HG03565 (cell line): Measurements from ENCODE around the gene FAAH.

Source experiments
- ATAC-seq: cut with Tn5 transposase; IDR thresholded peaks from one replicate; pipeline ENCODE4 v1.9.1; 2021; ENCODE audit warnings: mild to moderate bottlenecking, moderate library complexity; ENCODE audit not compliant: unreplicated experiment

The FAAH gene

GRCh38 chr1:46449223-46450159, 55.4 kb downstream of the FAAH start:
- no peak for ATAC-seq

GRCh38 chr1:46450160-46450517, 56.0 kb downstream of the FAAH start:
- no peak for ATAC-seq

GRCh38 chr1:46451948-46452930, 58.1 kb downstream of the FAAH start:
- no peak for ATAC-seq

- no peak for ATAC-seq
These were observed 58.8 kb downstream of the FAAH start for GRCh38 chr1:46452931-46453325.

GRCh38 chr1:46453449-46453848, 59.3 kb downstream of the FAAH start:
- ATAC-seq: no peak

GRCh38 chr1:46455951-46456350, 61.8 kb downstream of the FAAH start:
- ATAC-seq: no peak

GRCh38 chr1:46456411-46456963, 62.4 kb downstream of the FAAH start:
- no peak for ATAC-seq

GRCh38 chr1:46457178-46457577, 63.1 kb downstream of the FAAH start:
- no peak for ATAC-seq

- no peak for ATAC-seq
These were observed 64.1 kb downstream of the FAAH start for GRCh38 chr1:46458190-46458589.

GRCh38 chr1:46458846-46459245, 64.7 kb downstream of the FAAH start:
- no peak for ATAC-seq

GRCh38 chr1:46459315-46459714, 65.2 kb downstream of the FAAH start:
- no peak for ATAC-seq

GRCh38 chr1:46461017-46461808, 67.1 kb downstream of the FAAH start:
- no peak for ATAC-seq

- ATAC-seq: no peak
These were observed 67.8 kb downstream of the FAAH start for GRCh38 chr1:46461809-46462448.
